HepG2 (cell line): ENCODE data around the gene GRB7. TPM values are rescaled to one million over a fixed set of nuclear protein-coding genes. Genes with fewer than 3 reads are reported as not detected.

Experiments used
- ATAD3A ChIP-seq: sonication (generic); formaldehyde crosslinking; IDR thresholded peaks from 2 replicates; pipeline ENCODE4 v1.4.0; 2020; ENCODE audit warnings: missing genetic modification reagents
- CAMTA2 ChIP-seq: sonication (generic); formaldehyde crosslinking; IDR thresholded peaks from 2 replicates; pipeline ENCODE4 v1.4.0; 2020; ENCODE audit warnings: mild to moderate bottlenecking, missing genetic modification reagents, borderline replicate concordance
- FLYWCH1 ChIP-seq: sonication (generic); formaldehyde crosslinking; IDR thresholded peaks from 2 replicates; pipeline ENCODE4 v1.8.1; 2023; ENCODE audit warnings: mild to moderate bottlenecking, missing genetic modification reagents
- GMEB1 ChIP-seq: sonication (generic); formaldehyde crosslinking; IDR thresholded peaks from 2 replicates; pipeline ENCODE4 v1.5.1; 2020; ENCODE audit warnings: missing genetic modification reagents, mild to moderate bottlenecking, borderline replicate concordance
- HMG20A ChIP-seq: IDR thresholded peaks from 2 replicates; pipeline ENCODE4 v1.6.1; 2016; ENCODE audit warnings: borderline replicate concordance
- KLF6 ChIP-seq: IDR thresholded peaks from 2 replicates; pipeline ENCODE4 v1.8.0; 2016; ENCODE audit warnings: missing biosample characterization, missing genetic modification reagents
- MYPOP ChIP-seq: sonication (generic); formaldehyde crosslinking; IDR thresholded peaks from 2 replicates; pipeline ENCODE4 v1.8.1; 2023; ENCODE audit warnings: mild to moderate bottlenecking, moderate library complexity, missing genetic modification reagents
- POLR2A ChIP-seq, 2 experiments: IDR thresholded peaks; 2 replicates each; pipeline ENCODE4 v1.6.1; 2011; ENCODE audit warnings: low read depth in 2 of 2, low read length in 2 of 2, mild to moderate bottlenecking in 1 of 2, moderate library complexity in 1 of 2; ENCODE audit not compliant: insufficient read depth in 1 of 2
- RAD21 ChIP-seq: fragments of 450-650 bp; formaldehyde crosslinking; IDR thresholded peaks from 2 replicates; pipeline ENCODE4 v1.5.0; 2020; ENCODE audit warnings: mild to moderate bottlenecking
- RBAK ChIP-seq: sonication (generic); formaldehyde crosslinking; IDR thresholded peaks from 2 replicates; pipeline ENCODE4 v1.5.1; 2020; ENCODE audit warnings: mild to moderate bottlenecking, missing genetic modification reagents
- SIN3A ChIP-seq: IDR thresholded peaks from 2 replicates; pipeline ENCODE4 v1.6.1; 2011; ENCODE audit warnings: low read depth, mild to moderate bottlenecking, control low read depth, low read length, borderline replicate concordance
- SNAPC2 ChIP-seq: sonication (generic); formaldehyde crosslinking; IDR thresholded peaks from 2 replicates; pipeline ENCODE4 v1.8.1; 2022; ENCODE audit warnings: mild to moderate bottlenecking, missing genetic modification reagents
- SNAPC5 ChIP-seq: sonication (generic); formaldehyde crosslinking; IDR thresholded peaks from 2 replicates; pipeline ENCODE4 v1.8.1; 2023; ENCODE audit warnings: mild to moderate bottlenecking, missing genetic modification reagents, borderline replicate concordance
- SP2 ChIP-seq: sonication (generic); formaldehyde crosslinking; IDR thresholded peaks from 2 replicates; pipeline ENCODE4 v1.5.1; 2020; ENCODE audit warnings: mild to moderate bottlenecking, missing genetic modification reagents
- THRA ChIP-seq: sonication (generic); formaldehyde crosslinking; IDR thresholded peaks from 2 replicates; pipeline ENCODE4 v1.4.0; 2020; ENCODE audit warnings: missing genetic modification reagents, borderline replicate concordance
- ZBTB38 ChIP-seq: sonication (generic); formaldehyde crosslinking; IDR thresholded peaks from 2 replicates; pipeline ENCODE4 v1.5.1; 2020; ENCODE audit warnings: mild to moderate bottlenecking, missing genetic modification reagents
- ZBTB7B ChIP-seq: sonication (generic); formaldehyde crosslinking; IDR thresholded peaks from 2 replicates; pipeline ENCODE4 v1.4.0; 2020; ENCODE audit warnings: missing genetic modification reagents
- ZGPAT ChIP-seq: IDR thresholded peaks from 2 replicates; pipeline ENCODE4 v1.6.1; 2016; ENCODE audit warnings: mild to moderate bottlenecking
- ZNF180 ChIP-seq: sonication (generic); formaldehyde crosslinking; IDR thresholded peaks from 2 replicates; pipeline ENCODE4 v1.4.0; 2020; ENCODE audit warnings: low read depth, missing genetic modification reagents, borderline replicate concordance
- ZNF30 ChIP-seq: sonication (generic); formaldehyde crosslinking; IDR thresholded peaks from 2 replicates; pipeline ENCODE4 v1.5.0; 2020; ENCODE audit warnings: mild to moderate bottlenecking, missing genetic modification reagents
- ZNF430 ChIP-seq: sonication (generic); formaldehyde crosslinking; IDR thresholded peaks from 2 replicates; pipeline ENCODE4 v1.9.0; 2021; ENCODE audit warnings: mild to moderate bottlenecking, missing genetic modification reagents
- ZNF460 ChIP-seq: sonication (generic); formaldehyde crosslinking; IDR thresholded peaks from 2 replicates; pipeline ENCODE4 v1.5.1; 2020; ENCODE audit warnings: missing genetic modification reagents, mild to moderate bottlenecking, borderline replicate concordance
- ZNF557 ChIP-seq: sonication (generic); formaldehyde crosslinking; IDR thresholded peaks from 2 replicates; pipeline ENCODE4 v1.4.0; 2020; ENCODE audit warnings: missing genetic modification reagents
- ZNF761 ChIP-seq: sonication (generic); formaldehyde crosslinking; conservative IDR thresholded peaks from 2 replicates; pipeline ENCODE4 v1.4.0; 2020; ENCODE audit warnings: mild to moderate bottlenecking, missing genetic modification reagents
- ZSCAN25 ChIP-seq: sonication (generic); formaldehyde crosslinking; IDR thresholded peaks from 2 replicates; pipeline ENCODE4 v1.8.0; 2022; ENCODE audit warnings: mild to moderate bottlenecking, missing genetic modification reagents
- polyA plus RNA-seq, 8 experiments: library from polyadenylated mRNA; depleted of rRNA in 3 of 8; stranded (reverse) in 7 of 8; unstranded in 1 of 8; fragments of >200 nt; fragmentation: Illumina TruSeq in 4 of 8; extraction: Trizol in 4 of 8; gene quantifications; 2 replicates each; pipeline versions ENCODE4 v1.2.1 to v1.2.3, GENCODE V29; 2011 to 2016; ENCODE audit warnings: low read depth in 4 of 8, missing spikeins in 1 of 8, mixed read lengths in 1 of 8; ENCODE audit not compliant: insufficient read depth in 1 of 8
- total RNA-seq, 5 experiments: library from RNA; depleted of rRNA; stranded (reverse); fragments of >200 nt; fragmentation: Illumina TruSeq; extraction: Trizol; gene quantifications; 2 replicates each; pipeline ENCODE4 v1.2.3, GENCODE V29; 2016; ENCODE audit warnings: low read depth in 1 of 5

GRB7 gene
- total and polyA plus RNA-seq, 2 of the 13 experiments (the other 11 are each of a cell fraction or from before 2014, with no cell fraction given), result 60.2 to 77.7 TPM

GRCh38 chr17:39750131-39751015 lies 12.6 kb downstream of the GRB7 start (continued):
- TF ChIP-seq ZSCAN25 (CRISPR knock-in tag) (peak; percentile 81; the same call in 1 of the 2 replicates), POLR2A (IDR thresholded peaks at IDR 0.05; ENCODE audit: insufficient read depth in 1 of 2, low read depth in 2 of 2, low read length in 2 of 2) (peak in 1 of 2 experiments; percentile 44; a peak in 1 of 4 replicates), ZNF460 (no peak), ZNF30 (CRISPR knock-in tag) (no peak), ATAD3A (no peak), ZNF430 (CRISPR knock-in tag) (0 out of 2 replicates have a peak, but pooled peaks have one; percentile 26), ZBTB7B (peak; percentile 95), SIN3A (no peak), THRA (CRISPR knock-in tag) (peak; percentile 99), SP2 (CRISPR knock-in tag) (peak; percentile 27; the same call in 1 of the 2 replicates), ZBTB38 (CRISPR knock-in tag) (peak; percentile 34; the same call in 1 of the 2 replicates), MYPOP (CRISPR knock-in tag) (no peak; the same call in 1 of the 2 replicates), RBAK (CRISPR knock-in tag) (no peak), ZNF761 (0 out of 2 replicates have a peak, but pooled peaks have one; percentile 58), ZNF180 (CRISPR knock-in tag) (no peak), KLF6 (no peak), RAD21 (CRISPR knock-in tag) (no peak; the same call in 1 of the 2 replicates), CAMTA2 (CRISPR knock-in tag) (no peak), HMG20A (CRISPR knock-in tag) (peak; percentile 42; the same call in 1 of the 2 replicates), ZGPAT (peak; percentile 49; the same call in 1 of the 2 replicates), GMEB1 (peak; percentile 54; the same call in 1 of the 2 replicates), FLYWCH1 (CRISPR knock-in tag) (no peak), SNAPC2 (CRISPR knock-in tag) (no peak), SNAPC5 (no peak), ZNF557 (CRISPR knock-in tag) (no peak)
